NCI-H1092 treated with DMSO at 0.1 percent for 48 hours (cell line): ENCODE data around the gene RNASE9.
"Not testable (repeated sequence)": the region's sequence is repeated elsewhere in the genome, so short reads cannot be mapped to it uniquely, and the experiment has no call there.

Source experiments
- DNase-seq: peaks from one replicate; lab custom pipeline; 2025; lab: John Stamatoyannopoulos, UW

The RNASE9 gene

DNA sequence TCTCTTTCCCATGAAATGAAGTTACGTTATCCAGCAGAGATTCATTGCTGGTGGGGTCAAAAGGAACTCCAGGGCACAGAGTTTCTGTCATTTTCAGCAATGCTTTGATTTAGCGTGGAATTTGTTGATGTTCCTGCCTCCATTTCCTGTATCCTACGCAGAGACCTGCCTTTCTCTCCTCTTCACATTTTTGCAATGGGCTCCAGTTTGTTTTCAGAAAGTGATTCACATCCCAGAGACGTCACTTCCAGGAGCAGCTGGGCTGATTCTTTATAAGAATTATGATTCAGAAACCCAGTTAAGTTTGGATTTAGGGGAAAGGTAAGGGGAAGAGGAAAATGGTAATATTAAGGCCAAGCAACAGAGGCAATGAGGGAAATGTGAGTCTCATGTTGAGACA, 43.9 kb downstream of the RNASE9 start:
- DNase-seq = no peak

GRCh38 chr14:20515846-20516245, 45.0 kb downstream of the RNASE9 start:
- DNase-seq = no peak

DNA sequence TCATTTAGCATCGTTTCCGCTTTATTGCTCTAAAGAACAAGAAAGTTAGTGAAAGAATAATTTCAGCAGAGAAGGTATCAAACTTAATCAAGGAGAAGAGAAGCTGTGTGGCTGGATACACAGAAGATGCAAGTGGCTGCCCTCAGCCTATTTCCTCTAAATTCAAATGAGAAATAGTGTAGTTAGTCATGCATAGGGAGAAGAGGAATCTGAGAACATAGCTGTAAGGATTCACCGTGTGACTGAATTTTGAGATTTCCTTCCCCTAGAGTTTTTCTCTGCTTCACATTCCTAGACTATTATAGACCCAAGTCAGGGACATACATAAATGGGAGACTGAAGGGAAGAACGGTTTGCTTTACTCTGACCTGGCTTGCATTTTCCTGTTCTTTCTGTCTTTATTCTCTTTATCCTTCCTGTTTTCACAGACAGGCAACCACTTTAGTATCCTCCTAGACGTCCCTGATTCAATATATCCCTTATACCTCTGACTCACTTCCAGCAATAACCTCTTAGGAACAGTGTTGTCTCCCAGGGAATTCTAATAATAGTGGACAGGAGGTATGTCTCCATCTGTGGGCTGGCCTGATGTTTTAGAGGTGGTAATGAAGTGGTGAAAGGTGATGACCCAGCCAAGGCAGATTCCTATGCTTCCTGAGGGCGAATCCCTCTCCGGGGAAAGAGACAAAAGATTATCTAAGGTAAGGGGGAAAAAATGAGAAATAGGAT, 48.5 kb downstream of the RNASE9 start:
- no peak for DNase-seq

- DNase-seq = no peak
These were observed 52.5 kb downstream of the RNASE9 start for GRCh38 chr14:20508367-20508766.

- not testable (repeated sequence) for DNase-seq
These were observed 53.3 kb downstream of the RNASE9 start for GRCh38 chr14:20507537-20507936.

- DNase-seq = not testable (repeated sequence)
These were observed 54.1 kb downstream of the RNASE9 start for GRCh38 chr14:20506752-20507151.

DNA sequence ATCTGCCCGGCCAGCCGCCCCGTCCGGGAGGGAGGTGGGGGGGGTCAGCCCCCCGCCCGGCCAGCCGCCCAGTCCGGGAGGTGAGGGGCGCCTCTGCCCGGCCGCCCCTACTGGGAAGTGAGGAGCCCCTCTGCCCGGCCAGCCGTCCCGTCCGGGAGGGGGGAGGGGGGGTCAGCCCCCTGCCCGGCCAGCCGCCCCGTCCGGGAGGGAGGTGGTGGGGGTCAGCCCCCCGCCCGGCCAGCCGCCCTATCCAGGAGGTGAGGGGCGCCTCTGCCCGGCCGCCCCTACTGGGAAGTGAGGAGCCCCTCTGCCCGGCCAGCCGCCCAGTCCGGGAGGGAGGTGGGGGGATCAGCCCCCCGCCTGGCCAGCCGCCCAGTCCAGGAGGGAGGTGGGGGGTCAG, 54.6 kb downstream of the RNASE9 start:
- not testable (repeated sequence) for DNase-seq
